Measurements from ENCODE around the gene CLDN6. TPM values are rescaled to one million over a fixed set of nuclear protein-coding genes. Genes with fewer than 3 reads are reported as not detected.
A peak's percentile ranks its signal among the peaks of the same experiment; 100 is the strongest.

CLDN6 gene
- total RNA-seq, 1 experiment from 2014 or later = 743 TPM

- no peak overlapping the region for H3K14ac ChIP-seq (ENCODE audit: insufficient read depth, low read length)
- DNase-seq = no peak
- no peaks in the 10 kb centered on the region for H3K79me2 ChIP-seq (ENCODE audit: insufficient read depth, low read length)
- Mint-ChIP-seq H3K27me3 (ENCODE audit: low read depth) (peaks cover 44% of the 10 kb centered on the region), H3K4me3 (no peak overlapping the region), H3K27ac (no peak overlapping the region), H3K36me3 (ENCODE audit: insufficient read depth in 1 of 3, low read depth in 3 of 3) (peaks cover 3 to 5% (median 3%) of the 10 kb centered on the region in 3 experiments; a peak in 3 of 7 replicates), H3K4me1 (peaks cover 19 to 20% of the 10 kb centered on the region in 2 experiments), H3K9me3 (no peaks in the 10 kb centered on the region)
- H4K20me1 ChIP-seq (ENCODE audit: control insufficient read depth, insufficient read depth, insufficient read length) = no peaks in the 10 kb centered on the region
- no peak overlapping the region for H4K5ac ChIP-seq (ENCODE audit: insufficient read length, low read depth, low read length)
- H2BK5ac ChIP-seq (ENCODE audit: insufficient read length, low read length) = no peak overlapping the region
- H2BK20ac ChIP-seq (ENCODE audit: low read depth, low read length, poor library complexity, severe bottlenecking) = no peak overlapping the region
- TF ChIP-seq CTCF (conservative IDR thresholded peaks at IDR 0.05) = no peak
- no peak overlapping the region for H3K23ac ChIP-seq (ENCODE audit: insufficient read length, low read depth, low read length)
- no peak overlapping the region for H2BK120ac ChIP-seq (ENCODE audit: low read depth, low read length, poor library complexity, severe bottlenecking)
- no peak overlapping the region for H3T11ph ChIP-seq (ENCODE audit: low read length)
- no peak overlapping the region for H2BK12ac ChIP-seq (ENCODE audit: insufficient read length, low read depth, low read length)
- H3K4ac ChIP-seq (ENCODE audit: low read depth, low read length) = no peak overlapping the region
- H2BK15ac ChIP-seq (ENCODE audit: low read depth, low read length) = no peak overlapping the region
- H3K27ac ChIP-seq (ENCODE audit: insufficient read length, low read depth, low read length) = no peak overlapping the region
- no peak overlapping the region for H3K9ac ChIP-seq (ENCODE audit: extremely low read depth, insufficient read length, low read length)
- no peak overlapping the region for H3K4me2 ChIP-seq (ENCODE audit: insufficient read depth, insufficient read length, low read length)
- H3K27me3 ChIP-seq (ENCODE audit: insufficient read depth, low read length) = no peaks in the 10 kb centered on the region
- no peaks in the 10 kb centered on the region for H3K79me1 ChIP-seq (ENCODE audit: insufficient read depth, low read depth, low read length, poor library complexity, severe bottlenecking)
- no peak overlapping the region for H3K56ac ChIP-seq (ENCODE audit: insufficient read length, low read depth, low read length)
- H3K18ac ChIP-seq (ENCODE audit: insufficient read length, low read depth, low read length) = peak overlapping the region; percentile 5
- no peak overlapping the region for H2AK5ac ChIP-seq (ENCODE audit: insufficient read length, low read length)
- no peaks in the 10 kb centered on the region for H3K9me3 ChIP-seq (ENCODE audit: control insufficient read depth, low read depth, low read length)
- H4K91ac ChIP-seq (ENCODE audit: insufficient read length, low read depth, low read length) = no peak overlapping the region
- H2AFZ ChIP-seq (ENCODE audit: low read length) = no peak overlapping the region
- WGBS (ENCODE audit: extremely low coverage, insufficient read length, low lambda C conversion rate) = no CpG with 5 or more reads among the region's 5 CpGs
- no peak overlapping the region for H4K8ac ChIP-seq (replicated peaks; ENCODE audit: insufficient read length, low read depth, low read length)
- no peaks in the 10 kb centered on the region; the same call in 1 of the 2 replicates for H3K4me1 ChIP-seq (ENCODE audit: insufficient read depth, low read length)
- H3K23me2 ChIP-seq (ENCODE audit: insufficient read length, low read depth, low read length, poor library complexity, severe bottlenecking) = peaks cover 7% of the 10 kb centered on the region
Measured at GRCh38 chr16:3038896-3039295, 20.9 kb upstream of the CLDN6 start.

Measured in H9 (cell line).